ENCODE measurements around the gene ZNF414. TPM values are rescaled to one million over a fixed set of nuclear protein-coding genes. Genes with fewer than 3 reads are reported as not detected.
"Not testable (repeated sequence)": the region's sequence is repeated elsewhere in the genome, so short reads cannot be mapped to it uniquely, and the experiment has no call there.

The ZNF414 gene
- total RNA-seq: 10 to 100 TPM; 19.7 to 24.6 TPM

GRCh38 chr19:8513687-8514504, at the start of gene ZNF414:
ZNF414 (minus strand) TSS chr19:8514167; CDS start chr19:8514046, 121 bp downstream.
- peak within 1 kb of the TSS; percentile 92 for H3K4me3 Mint-ChIP-seq
- ChIA-PET POLR2A (interaction anchor here (0.6 to 2.9 kb wide), 14 partner anchors 8 to 193 kb away, joined by 3 to 23 read pairs (median 6); partner anchors contain the start of genes HNRNPM, MARCHF2, MYO1F and NDUFA7), CTCF (interaction anchor here (0.8 to 7.0 kb wide), 10 partner anchors 8 to 179 kb away, joined by 3 to 93 read pairs (median 6); partner anchors contain the start of genes MARCHF2 and MYO1F)
- H3K4me1 Mint-ChIP-seq (ENCODE audit: low read depth): peaks cover 49% of the 10 kb centered on the region
- DNase-seq: peak; percentile 98
- no peaks in the 10 kb centered on the region for H3K27me3 Mint-ChIP-seq
- peak within 1 kb of the TSS; percentile 99 for H3K27ac Mint-ChIP-seq
- H3K9me3 Mint-ChIP-seq: no peaks in the 10 kb centered on the region
- intact Hi-C loops (cut with micrococcal nuclease): loop anchor here (1.0 to 2.0 kb wide), 4 partner anchors 27 to 124 kb away; partner anchors contain the start of genes MARCHF2 and RAB11B
- H3K36me3 Mint-ChIP-seq: peaks cover 3% of the 10 kb centered on the region

GRCh38 chr19:8561075-8561764, 47.3 kb upstream of the ZNF414 start:
- no peak overlapping the region for H3K4me3 Mint-ChIP-seq
- intact Hi-C loops (cut with micrococcal nuclease): no loop called here
- ChIA-PET POLR2A (no interaction called here), CTCF (interaction anchor here (5.9 kb wide), 1 partner anchor 17 kb away, joined by 61 read pairs; the partner anchor contains the start of gene MYO1F)
- peaks cover 39% of the 10 kb centered on the region for H3K4me1 Mint-ChIP-seq (ENCODE audit: low read depth)
- no peak for DNase-seq
- H3K36me3 Mint-ChIP-seq: no peaks in the 10 kb centered on the region
- no peaks in the 10 kb centered on the region for H3K9me3 Mint-ChIP-seq
- peak overlapping the region; percentile 42 for H3K27ac Mint-ChIP-seq
- H3K27me3 Mint-ChIP-seq: no peaks in the 10 kb centered on the region

GRCh38 chr19:8558325-8558724, 44.4 kb upstream of the ZNF414 start:
- Mint-ChIP-seq H3K4me3 (no peak overlapping the region), H3K36me3 (peaks cover 7% of the 10 kb centered on the region), H3K27ac (peak overlapping the region; percentile 36), H3K27me3 (no peaks in the 10 kb centered on the region), H3K4me1 (ENCODE audit: low read depth) (peaks cover 28% of the 10 kb centered on the region), H3K9me3 (no peaks in the 10 kb centered on the region)
- POLR2A ChIA-PET: interaction anchor here (1.3 kb wide), 1 partner anchor 11 kb away, joined by 4 read pairs; no protein-coding TSS in a partner anchor
- CTCF ChIA-PET: interaction anchor here (0.6 to 5.9 kb wide), 3 partner anchors 20 to 71 kb away, joined by 3 to 61 read pairs (median 4); partner anchors contain the start of gene MYO1F
- intact Hi-C loops (cut with micrococcal nuclease): no loop called here
- no peak for DNase-seq

- DNase-seq: no peak
- Mint-ChIP-seq H3K4me1 (ENCODE audit: low read depth) (peaks cover 26% of the 10 kb centered on the region), H3K36me3 (peaks cover 12% of the 10 kb centered on the region), H3K27ac (peak overlapping the region; percentile 79), H3K4me3 (no peak overlapping the region), H3K27me3 (no peaks in the 10 kb centered on the region), H3K9me3 (no peaks in the 10 kb centered on the region)
- POLR2A ChIA-PET: interaction anchor here (1.3 kb wide), 1 partner anchor 11 kb away, joined by 4 read pairs; no protein-coding TSS in a partner anchor
- intact Hi-C loops (cut with micrococcal nuclease): no loop called here
- CTCF ChIA-PET: interaction anchor here (0.6 to 5.9 kb wide), 3 partner anchors 21 to 71 kb away, joined by 3 to 61 read pairs (median 4); partner anchors contain the start of gene MYO1F
Observed at GRCh38 chr19:8557642-8558238, 43.8 kb upstream of the ZNF414 start.

GRCh38 chr19:8553729-8554128, 39.8 kb upstream of the ZNF414 start:
- intact Hi-C loops (cut with micrococcal nuclease); H3K4me3 Mint-ChIP-seq; POLR2A ChIA-PET; H3K27ac Mint-ChIP-seq; H3K9me3 Mint-ChIP-seq; H3K27me3 Mint-ChIP-seq; DNase-seq: not testable (repeated sequence)
- CTCF ChIA-PET: interaction anchor here (2.5 kb wide), 1 partner anchor 25 kb away, joined by 11 read pairs; no protein-coding TSS in a partner anchor
- peaks cover 15% of the 10 kb centered on the region for H3K4me1 Mint-ChIP-seq (ENCODE audit: low read depth)
- H3K36me3 Mint-ChIP-seq: peaks cover 21% of the 10 kb centered on the region

- no peak for DNase-seq
- CTCF ChIA-PET: interaction anchor here (2.5 kb wide), 1 partner anchor 26 kb away, joined by 11 read pairs; no protein-coding TSS in a partner anchor
- H3K36me3 Mint-ChIP-seq: peaks cover 23% of the 10 kb centered on the region
Observed at GRCh38 chr19:8552810-8553209, 38.8 kb upstream of the ZNF414 start.

GRCh38 chr19:8550070-8550469, 36.1 kb upstream of the ZNF414 start:
- no peaks in the 10 kb centered on the region for H3K9me3 Mint-ChIP-seq
- intact Hi-C loops (cut with micrococcal nuclease): no loop called here
- CTCF ChIA-PET: interaction anchor here (0.6 to 1.6 kb wide), 3 partner anchors 29 to 98 kb away, joined by 3 to 9 read pairs (median 5); no protein-coding TSS in a partner anchor
- H3K4me3 Mint-ChIP-seq: no peak overlapping the region
- peak overlapping the region; percentile 5 for H3K27ac Mint-ChIP-seq
- H3K27me3 Mint-ChIP-seq: no peaks in the 10 kb centered on the region
- POLR2A ChIA-PET: no interaction called here
- DNase-seq: no peak
- no peaks in the 10 kb centered on the region for H3K4me1 Mint-ChIP-seq (ENCODE audit: low read depth)
- H3K36me3 Mint-ChIP-seq: peaks cover 25% of the 10 kb centered on the region

More at GRCh38 chr19:8552810-8553209, 38.8 kb upstream of the ZNF414 start:
- no peaks in the 10 kb centered on the region for H3K9me3 Mint-ChIP-seq
- H3K4me1 Mint-ChIP-seq (ENCODE audit: low read depth): peaks cover 5% of the 10 kb centered on the region
- POLR2A ChIA-PET: no interaction called here
- intact Hi-C loops (cut with micrococcal nuclease): no loop called here
- no peak overlapping the region for H3K4me3 Mint-ChIP-seq
- H3K27ac Mint-ChIP-seq: no peak overlapping the region
- H3K27me3 Mint-ChIP-seq: no peaks in the 10 kb centered on the region

- Mint-ChIP-seq H3K27me3 (no peaks in the 10 kb centered on the region), H3K4me1 (ENCODE audit: low read depth) (no peaks in the 10 kb centered on the region), H3K36me3 (peaks cover 8% of the 10 kb centered on the region), H3K27ac (no peak overlapping the region), H3K4me3 (no peak overlapping the region), H3K9me3 (no peaks in the 10 kb centered on the region)
- no peak for DNase-seq
- ChIA-PET CTCF (interaction anchor here (1.5 to 2.0 kb wide), 2 partner anchors 31 to 35 kb away, joined by 6 to 7 read pairs; partner anchors contain the start of gene MYO1F), POLR2A (no interaction called here)
- intact Hi-C loops (cut with micrococcal nuclease): no loop called here
Observed at GRCh38 chr19:8545743-8546142, 31.8 kb upstream of the ZNF414 start.

- Mint-ChIP-seq H3K27ac (no peak overlapping the region), H3K9me3 (no peaks in the 10 kb centered on the region), H3K27me3 (no peaks in the 10 kb centered on the region), H3K36me3 (peaks cover 11% of the 10 kb centered on the region), H3K4me1 (ENCODE audit: low read depth) (no peaks in the 10 kb centered on the region), H3K4me3 (no peak overlapping the region)
- no peak for DNase-seq
- CTCF ChIA-PET: no interaction called here
- intact Hi-C loops (cut with micrococcal nuclease): no loop called here
- POLR2A ChIA-PET: no interaction called here
Observed at GRCh38 chr19:8544168-8544567, 30.2 kb upstream of the ZNF414 start.

- Mint-ChIP-seq H3K27me3 (no peaks in the 10 kb centered on the region), H3K36me3 (peaks cover 7% of the 10 kb centered on the region), H3K4me1 (ENCODE audit: low read depth) (no peaks in the 10 kb centered on the region), H3K9me3 (no peaks in the 10 kb centered on the region), H3K27ac (no peak overlapping the region), H3K4me3 (no peak overlapping the region)
- CTCF ChIA-PET: interaction anchor here (0.7 to 1.0 kb wide), 2 partner anchors 39 to 41 kb away, joined by 3 read pairs; no protein-coding TSS in a partner anchor
- DNase-seq: no peak
- POLR2A ChIA-PET: interaction anchor here (0.7 kb wide), 1 partner anchor 23 kb away, joined by 3 read pairs; no protein-coding TSS in a partner anchor
- intact Hi-C loops (cut with micrococcal nuclease): no loop called here
Observed at GRCh38 chr19:8539621-8540149, 25.7 kb upstream of the ZNF414 start.

- peaks cover 6% of the 10 kb centered on the region for H3K36me3 Mint-ChIP-seq
- no peak overlapping the region for H3K4me3 Mint-ChIP-seq
- DNase-seq: no peak
- POLR2A ChIA-PET: no interaction called here
- H3K9me3 Mint-ChIP-seq: no peaks in the 10 kb centered on the region
- H3K4me1 Mint-ChIP-seq (ENCODE audit: low read depth): no peaks in the 10 kb centered on the region
- CTCF ChIA-PET: no interaction called here
- H3K27me3 Mint-ChIP-seq: no peaks in the 10 kb centered on the region
- H3K27ac Mint-ChIP-seq: no peak overlapping the region
- intact Hi-C loops (cut with micrococcal nuclease): no loop called here
Observed at GRCh38 chr19:8537099-8537498, 23.1 kb upstream of the ZNF414 start.

All from activated CD4-positive, alpha-beta memory T cell treated with anti-CD3 and anti-CD28 coated beads for 36 hours (primary cell).